ENCODE measurements around the gene SLC36A3.

GRCh38 chr5:151240924-151241635 lies 62.5 kb downstream of the SLC36A3 start:
- no peak for TF ChIP-seq POLR2A (IDR thresholded peaks at IDR 0.05)
- no peak for TF ChIP-seq CTCF (IDR thresholded peaks at IDR 0.05)
- no peak for TF ChIP-seq POLR2AphosphoS5 (IDR thresholded peaks at IDR 0.05)
